ENCODE measurements around the gene LINGO4.

The LINGO4 gene

GRCh38 chr1:151809985-151810556 is 4.9 kb upstream of the LINGO4 start:
- no peak for DNase-seq (ENCODE audit: low read depth)
- no peak for TF ChIP-seq CTCF (IDR thresholded peaks at IDR 0.05; ENCODE audit: insufficient read depth, low read depth, low read length, missing control alignments)
- no peak overlapping the region for H3K4me3 ChIP-seq (ENCODE audit: low read length)

- TF ChIP-seq CTCF (IDR thresholded peaks at IDR 0.05; ENCODE audit: insufficient read depth, low read depth, low read length, missing control alignments) = no peak
- DNase-seq (ENCODE audit: low read depth) = no peak
- no peak overlapping the region for H3K4me3 ChIP-seq (ENCODE audit: low read length)
Measured at GRCh38 chr1:151809290-151809984, 4.2 kb upstream of the LINGO4 start.

- no peak for DNase-seq (ENCODE audit: low read depth)
- TF ChIP-seq CTCF (IDR thresholded peaks at IDR 0.05; ENCODE audit: insufficient read depth, low read depth, low read length, missing control alignments) = no peak
- H3K4me3 ChIP-seq (ENCODE audit: low read length) = no peak overlapping the region
Measured at GRCh38 chr1:151807766-151808165, 2.5 kb upstream of the LINGO4 start.

GRCh38 chr1:151807131-151807530 is 1.9 kb upstream of the LINGO4 start:
- DNase-seq (ENCODE audit: low read depth) = no peak
- TF ChIP-seq CTCF (IDR thresholded peaks at IDR 0.05; ENCODE audit: insufficient read depth, low read depth, low read length, missing control alignments) = no peak

GRCh38 chr1:151806170-151806569 is 951 bp upstream of the LINGO4 start:
- no peak for TF ChIP-seq CTCF (IDR thresholded peaks at IDR 0.05; ENCODE audit: insufficient read depth, low read depth, low read length, missing control alignments)
- no peak for DNase-seq (ENCODE audit: low read depth)
- H3K4me3 ChIP-seq (ENCODE audit: low read length) = no peak overlapping the region

More at GRCh38 chr1:151807131-151807530, 1.9 kb upstream of the LINGO4 start:
- H3K4me3 ChIP-seq (ENCODE audit: low read length) = no peak overlapping the region

- no peak for DNase-seq (ENCODE audit: low read depth)
- no peak overlapping the region for H3K4me3 ChIP-seq (ENCODE audit: low read length)
- no peak for TF ChIP-seq CTCF (IDR thresholded peaks at IDR 0.05; ENCODE audit: insufficient read depth, low read depth, low read length, missing control alignments)
Measured at GRCh38 chr1:151803915-151804314, 1.3 kb downstream of the LINGO4 start.

- TF ChIP-seq CTCF (IDR thresholded peaks at IDR 0.05; ENCODE audit: insufficient read depth, low read depth, low read length, missing control alignments) = no peak
- H3K4me3 ChIP-seq (ENCODE audit: low read length) = no peak overlapping the region
- no peak for DNase-seq (ENCODE audit: low read depth)
Measured at GRCh38 chr1:151803164-151803563, 2.1 kb downstream of the LINGO4 start.

Measured in epithelial cell of esophagus (primary cell).